ENCODE results near the gene SNX33. TPM values are rescaled to one million over a fixed set of nuclear protein-coding genes. Genes with fewer than 3 reads are reported as not detected.
"Not testable (repeated sequence)": the region's sequence is repeated elsewhere in the genome, so short reads cannot be mapped to it uniquely, and the experiment has no call there.

SNX33 gene
- total and polyA plus RNA-seq, 2 experiments from 2014 or later: 13.1 to 22.9 TPM

DNA sequence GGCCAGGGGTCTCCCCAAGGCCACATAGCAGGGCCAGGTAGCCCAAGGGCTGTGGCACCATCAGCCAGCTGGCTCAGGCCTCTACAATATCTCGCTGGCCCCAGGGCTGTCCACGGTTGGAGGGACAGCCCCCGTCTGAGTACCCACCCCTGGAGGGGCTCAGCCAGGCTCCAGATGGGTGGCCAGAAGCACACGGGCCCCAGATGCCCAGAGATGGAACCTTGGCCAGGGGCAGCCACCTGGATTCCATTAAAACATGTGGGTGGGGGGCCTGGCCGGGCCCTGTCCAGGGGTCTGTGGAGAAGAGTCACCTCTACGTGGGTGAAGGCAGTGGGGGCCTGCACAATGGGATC is 56.5 kb downstream of the SNX33 start:
- no peaks in the 10 kb centered on the region for H3K27me3 ChIP-seq (replicated peaks; ENCODE audit: insufficient read depth)
- no peak overlapping the region for H3K4me3 ChIP-seq
- no peak overlapping the region for H3K4me2 ChIP-seq (ENCODE audit: unreplicated experiment)

DNA sequence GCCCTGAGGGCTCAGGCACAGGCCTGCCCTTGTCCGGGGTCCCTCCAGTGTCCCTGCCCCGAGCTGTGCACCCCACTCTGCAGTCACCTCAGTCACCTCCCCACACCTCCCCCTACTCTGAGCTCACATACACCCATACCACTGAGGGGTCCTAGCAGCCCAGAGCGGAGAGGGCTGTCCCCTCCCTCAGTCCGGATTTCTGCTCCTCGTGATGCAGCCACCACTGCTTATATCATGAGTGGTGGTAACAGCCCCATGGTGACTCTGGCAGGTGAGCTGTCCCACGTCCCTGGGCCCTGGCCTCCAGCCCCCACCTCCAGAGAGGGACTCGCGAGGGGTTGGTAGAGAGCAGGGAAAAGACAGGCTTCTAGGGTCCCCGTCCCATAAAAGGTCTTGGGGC is 56.9 kb downstream of the SNX33 start:
- H3K9me3 ChIP-seq (ENCODE audit: low read depth): no peaks in the 10 kb centered on the region
- H3K79me2 ChIP-seq (ENCODE audit: insufficient read depth): no peaks in the 10 kb centered on the region
- no peaks in the 10 kb centered on the region for H3K36me3 ChIP-seq (ENCODE audit: low read depth)
- WGBS, 2 experiments (ENCODE audit: low coverage in 1 of 2, low lambda C conversion rate in 2 of 2, missing lambda C conversion rate in 2 of 2): 88 to 91% methylated on average over 8 to 9 of the region's 9 CpGs
- no peaks in the 10 kb centered on the region for H3K27me3 ChIP-seq (replicated peaks; ENCODE audit: insufficient read depth)
- no peak overlapping the region for H2AFZ ChIP-seq
- DNase-seq: no peak
- H3K9me2 ChIP-seq (ENCODE audit: insufficient read depth): no peaks in the 10 kb centered on the region
- peaks cover 22% of the 10 kb centered on the region for H3K4me1 ChIP-seq (ENCODE audit: insufficient read depth)
- no peak overlapping the region for H3K27ac ChIP-seq
- H3K9ac ChIP-seq: peak overlapping the region; percentile 62
- TF ChIP-seq EZH2phosphoT487 (IDR thresholded peaks at IDR 0.05; ENCODE audit: insufficient read depth, low read depth): no peak
- no peak for TF ChIP-seq EZH2 (IDR thresholded peaks at IDR 0.05; ENCODE audit: insufficient read depth, poor library complexity, severe bottlenecking)
- H3F3A ChIP-seq (ENCODE audit: insufficient read depth): no peaks in the 10 kb centered on the region
- no peak overlapping the region for H3K4me2 ChIP-seq (ENCODE audit: unreplicated experiment)
- H3K4me3 ChIP-seq: no peak overlapping the region
- in situ Hi-C loops (cut with MboI): no loop called here
- no peaks in the 10 kb centered on the region for H4K20me1 ChIP-seq (ENCODE audit: insufficient read depth)

More for the DNA sequence above, 56.5 kb downstream of the SNX33 start:
- Histone ChIP-seq H3K79me2 (ENCODE audit: insufficient read depth) (no peaks in the 10 kb centered on the region), H3K9me3 (ENCODE audit: low read depth) (no peaks in the 10 kb centered on the region), H3K9me2 (ENCODE audit: insufficient read depth) (no peaks in the 10 kb centered on the region), H3F3A (ENCODE audit: insufficient read depth) (no peaks in the 10 kb centered on the region), H3K4me1 (ENCODE audit: insufficient read depth) (peaks cover 22% of the 10 kb centered on the region), H4K20me1 (ENCODE audit: insufficient read depth) (no peaks in the 10 kb centered on the region), H3K27ac (peak overlapping the region; percentile 46; the same call in 1 of the 2 replicates), H3K36me3 (ENCODE audit: low read depth) (no peaks in the 10 kb centered on the region), H3K9ac (peak overlapping the region; percentile 62), H2AFZ (no peak overlapping the region)
- TF ChIP-seq EZH2phosphoT487 (IDR thresholded peaks at IDR 0.05; ENCODE audit: insufficient read depth, low read depth) (no peak), EZH2 (IDR thresholded peaks at IDR 0.05; ENCODE audit: insufficient read depth, poor library complexity, severe bottlenecking) (no peak)
- no peak for DNase-seq
- WGBS, 2 experiments (ENCODE audit: low coverage in 1 of 2, low lambda C conversion rate in 2 of 2, missing lambda C conversion rate in 2 of 2): 36 to 42% methylated on average over 6 of the region's 6 CpGs
- in situ Hi-C loops (cut with MboI): no loop called here

DNA sequence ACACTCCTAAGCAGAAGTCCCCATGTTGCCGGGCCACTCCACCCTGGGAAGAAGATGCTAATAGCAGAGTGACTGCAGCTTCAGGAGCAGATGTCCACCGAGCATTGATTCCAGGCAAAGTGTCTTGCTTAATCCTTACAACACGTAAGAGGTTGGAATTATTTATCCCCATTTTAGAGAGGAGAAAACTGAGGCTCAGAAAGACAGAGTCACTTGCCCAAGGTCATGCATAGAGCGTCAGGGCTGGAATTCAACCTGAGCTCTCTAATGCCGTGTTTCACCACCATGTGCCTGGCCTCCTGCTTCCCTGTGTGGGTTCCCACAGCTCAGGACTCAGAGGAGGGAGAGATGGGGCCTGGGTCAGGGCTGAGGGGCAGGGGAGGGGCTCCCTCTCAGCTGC is 57.7 kb downstream of the SNX33 start:
- H3K4me2 ChIP-seq (ENCODE audit: unreplicated experiment); H3K79me2 ChIP-seq (ENCODE audit: insufficient read depth); H3K9me2 ChIP-seq (ENCODE audit: insufficient read depth); H3K36me3 ChIP-seq (ENCODE audit: low read depth); H2AFZ ChIP-seq; H3K9me3 ChIP-seq (ENCODE audit: low read depth); in situ Hi-C loops (cut with MboI); H3K4me3 ChIP-seq; H3K27me3 ChIP-seq (replicated peaks; ENCODE audit: insufficient read depth); H4K20me1 ChIP-seq (ENCODE audit: insufficient read depth); H3F3A ChIP-seq (ENCODE audit: insufficient read depth); H3K27ac ChIP-seq; H3K9ac ChIP-seq; DNase-seq: not testable (repeated sequence)
- WGBS, 2 experiments (ENCODE audit: low coverage in 1 of 2, low lambda C conversion rate in 2 of 2, missing lambda C conversion rate in 2 of 2): 80 to 82% methylated on average over 5 of the region's 5 CpGs
- H3K4me1 ChIP-seq (ENCODE audit: insufficient read depth): peaks cover 17% of the 10 kb centered on the region

- Histone ChIP-seq H3K27me3 (replicated peaks; ENCODE audit: insufficient read depth) (no peaks in the 10 kb centered on the region), H3K9me3 (ENCODE audit: low read depth) (no peaks in the 10 kb centered on the region), H3K9me2 (ENCODE audit: insufficient read depth) (no peaks in the 10 kb centered on the region), H3K79me2 (ENCODE audit: insufficient read depth) (no peaks in the 10 kb centered on the region), H3K9ac (no peak overlapping the region), H3K4me1 (ENCODE audit: insufficient read depth) (peaks cover 10% of the 10 kb centered on the region), H4K20me1 (ENCODE audit: insufficient read depth) (no peaks in the 10 kb centered on the region), H3K27ac (no peak overlapping the region), H2AFZ (no peak overlapping the region), H3K4me2 (ENCODE audit: unreplicated experiment) (no peak overlapping the region), H3F3A (ENCODE audit: insufficient read depth) (no peaks in the 10 kb centered on the region), H3K36me3 (ENCODE audit: low read depth) (no peaks in the 10 kb centered on the region), H3K4me3 (no peak overlapping the region)
- 93 to 97% methylated on average over 14 of the region's 14 CpGs for WGBS, 2 experiments (ENCODE audit: low coverage in 1 of 2, low lambda C conversion rate in 2 of 2, missing lambda C conversion rate in 2 of 2)
- no peak for DNase-seq
- in situ Hi-C loops (cut with MboI): no loop called here
- TF ChIP-seq EZH2phosphoT487 (IDR thresholded peaks at IDR 0.05; ENCODE audit: insufficient read depth, low read depth) (no peak), EZH2 (IDR thresholded peaks at IDR 0.05; ENCODE audit: insufficient read depth, poor library complexity, severe bottlenecking) (no peak)
Observed at GRCh38 chr15:75705854-75706681, 58.4 kb downstream of the SNX33 start.

DNA sequence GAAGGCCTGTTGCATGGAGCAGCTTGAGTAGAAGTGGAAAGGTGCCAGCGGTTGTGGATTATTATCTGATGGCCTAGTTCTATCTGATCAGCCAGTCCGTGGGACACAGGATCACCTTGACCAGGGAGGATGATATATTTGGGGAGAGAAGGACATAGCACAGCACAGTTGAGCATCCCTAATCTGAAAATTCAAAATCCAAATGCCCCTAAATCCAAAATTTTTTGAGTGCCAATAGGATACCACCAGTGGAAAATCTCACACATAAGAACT is 58.9 kb downstream of the SNX33 start:
- Histone ChIP-seq H3K9me2 (ENCODE audit: insufficient read depth) (no peaks in the 10 kb centered on the region), H3K79me2 (ENCODE audit: insufficient read depth) (no peaks in the 10 kb centered on the region), H3K4me2 (ENCODE audit: unreplicated experiment) (no peak overlapping the region), H4K20me1 (ENCODE audit: insufficient read depth) (no peaks in the 10 kb centered on the region), H3K27me3 (replicated peaks; ENCODE audit: insufficient read depth) (no peaks in the 10 kb centered on the region), H3K4me1 (ENCODE audit: insufficient read depth) (peaks cover 11% of the 10 kb centered on the region), H3K27ac (no peak overlapping the region), H2AFZ (no peak overlapping the region), H3K9ac (no peak overlapping the region), H3K36me3 (ENCODE audit: low read depth) (no peaks in the 10 kb centered on the region), H3F3A (ENCODE audit: insufficient read depth) (no peaks in the 10 kb centered on the region), H3K9me3 (ENCODE audit: low read depth) (no peaks in the 10 kb centered on the region), H3K4me3 (no peak overlapping the region)
- 55 to 80% methylated on average over 2 of the region's 2 CpGs for WGBS, 2 experiments (ENCODE audit: low coverage in 1 of 2, low lambda C conversion rate in 2 of 2, missing lambda C conversion rate in 2 of 2)
- in situ Hi-C loops (cut with MboI): no loop called here
- no peak for DNase-seq
- TF ChIP-seq EZH2phosphoT487 (IDR thresholded peaks at IDR 0.05; ENCODE audit: insufficient read depth, low read depth) (no peak), EZH2 (IDR thresholded peaks at IDR 0.05; ENCODE audit: insufficient read depth, poor library complexity, severe bottlenecking) (no peak)

DNA sequence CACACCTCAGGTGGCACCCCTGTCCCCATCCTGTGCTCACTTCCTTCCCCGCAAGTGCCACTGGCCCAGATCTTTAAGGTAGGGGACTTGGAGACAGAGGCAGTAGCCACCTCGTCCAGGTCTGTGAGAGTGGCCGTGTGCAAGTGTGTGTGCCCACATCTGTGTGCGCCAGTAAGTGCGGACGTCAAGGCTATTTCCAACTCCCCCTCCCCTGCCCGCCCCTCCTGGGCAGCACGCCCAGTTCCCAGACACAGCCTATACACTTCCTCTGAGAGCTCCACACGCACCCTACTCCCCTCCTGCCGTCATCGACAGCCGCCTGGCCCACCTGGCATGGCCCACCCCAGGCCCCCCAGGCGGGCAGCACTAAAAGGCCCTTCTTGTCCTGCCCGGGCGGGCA is 61.7 kb downstream of the SNX33 start:
- DNase-seq; H3K4me1 ChIP-seq (ENCODE audit: insufficient read depth): not testable (repeated sequence)

GRCh38 chr15:75710874-75711273 is 63.2 kb downstream of the SNX33 start:
- peak; percentile 59 for DNase-seq
- H3K4me1 ChIP-seq (ENCODE audit: insufficient read depth); H3K9ac ChIP-seq; H3F3A ChIP-seq (ENCODE audit: insufficient read depth); H3K36me3 ChIP-seq (ENCODE audit: low read depth); H3K4me3 ChIP-seq; H4K20me1 ChIP-seq (ENCODE audit: insufficient read depth); H3K9me3 ChIP-seq (ENCODE audit: low read depth); H2AFZ ChIP-seq; H3K79me2 ChIP-seq (ENCODE audit: insufficient read depth); H3K27me3 ChIP-seq (replicated peaks; ENCODE audit: insufficient read depth); H3K27ac ChIP-seq; H3K9me2 ChIP-seq (ENCODE audit: insufficient read depth); H3K4me2 ChIP-seq (ENCODE audit: unreplicated experiment); in situ Hi-C loops (cut with MboI): not testable (repeated sequence)
- 58 to 61% methylated on average over 4 to 5 of the region's 5 CpGs for WGBS, 2 experiments (ENCODE audit: low coverage in 1 of 2, low lambda C conversion rate in 2 of 2, missing lambda C conversion rate in 2 of 2)

More for the DNA sequence above, 61.7 kb downstream of the SNX33 start:
- H3K36me3 ChIP-seq (ENCODE audit: low read depth); H2AFZ ChIP-seq; H3K27me3 ChIP-seq (replicated peaks; ENCODE audit: insufficient read depth); in situ Hi-C loops (cut with MboI); H3F3A ChIP-seq (ENCODE audit: insufficient read depth); H3K27ac ChIP-seq; H3K9me2 ChIP-seq (ENCODE audit: insufficient read depth); H3K79me2 ChIP-seq (ENCODE audit: insufficient read depth); H3K9me3 ChIP-seq (ENCODE audit: low read depth); H3K9ac ChIP-seq; H3K4me2 ChIP-seq (ENCODE audit: unreplicated experiment); H3K4me3 ChIP-seq; H4K20me1 ChIP-seq (ENCODE audit: insufficient read depth): not testable (repeated sequence)
- WGBS, 2 experiments (ENCODE audit: low coverage in 1 of 2, low lambda C conversion rate in 2 of 2, missing lambda C conversion rate in 2 of 2): 81 to 86% methylated on average over 10 to 15 of the region's 15 CpGs

Data from GM23248 (cell line).